Measurements from ENCODE around the gene MLX.

DNA sequence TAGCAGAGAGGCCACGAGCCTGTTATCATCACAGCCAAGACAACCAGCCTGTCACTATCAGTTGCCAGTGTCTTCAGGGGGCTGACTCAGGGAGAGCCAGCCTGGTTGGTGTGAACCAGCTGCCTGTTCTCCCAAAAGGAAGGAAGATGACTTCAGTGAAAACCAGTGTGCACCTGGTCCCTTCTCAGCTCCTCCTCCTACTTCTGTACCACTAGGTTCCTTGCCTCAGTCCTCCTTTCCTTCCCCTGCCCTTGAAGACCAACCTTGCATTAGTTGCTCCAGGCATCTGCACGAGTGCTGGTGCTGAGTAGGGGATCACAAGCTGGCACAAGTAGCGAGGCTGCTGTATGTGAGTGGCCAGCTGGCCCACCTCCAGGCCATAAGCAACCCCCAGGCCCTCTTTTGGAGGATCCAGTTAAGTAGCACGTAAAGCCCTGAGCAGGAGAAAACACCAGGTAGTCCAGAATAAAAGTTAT lies 51.1 kb downstream of the MLX start:
- TF ChIP-seq POLR2A (IDR thresholded peaks at IDR 0.05) (no peak), EP300 (IDR thresholded peaks at IDR 0.05) (no peak)
- TF ChIP-seq, protein P1, sequence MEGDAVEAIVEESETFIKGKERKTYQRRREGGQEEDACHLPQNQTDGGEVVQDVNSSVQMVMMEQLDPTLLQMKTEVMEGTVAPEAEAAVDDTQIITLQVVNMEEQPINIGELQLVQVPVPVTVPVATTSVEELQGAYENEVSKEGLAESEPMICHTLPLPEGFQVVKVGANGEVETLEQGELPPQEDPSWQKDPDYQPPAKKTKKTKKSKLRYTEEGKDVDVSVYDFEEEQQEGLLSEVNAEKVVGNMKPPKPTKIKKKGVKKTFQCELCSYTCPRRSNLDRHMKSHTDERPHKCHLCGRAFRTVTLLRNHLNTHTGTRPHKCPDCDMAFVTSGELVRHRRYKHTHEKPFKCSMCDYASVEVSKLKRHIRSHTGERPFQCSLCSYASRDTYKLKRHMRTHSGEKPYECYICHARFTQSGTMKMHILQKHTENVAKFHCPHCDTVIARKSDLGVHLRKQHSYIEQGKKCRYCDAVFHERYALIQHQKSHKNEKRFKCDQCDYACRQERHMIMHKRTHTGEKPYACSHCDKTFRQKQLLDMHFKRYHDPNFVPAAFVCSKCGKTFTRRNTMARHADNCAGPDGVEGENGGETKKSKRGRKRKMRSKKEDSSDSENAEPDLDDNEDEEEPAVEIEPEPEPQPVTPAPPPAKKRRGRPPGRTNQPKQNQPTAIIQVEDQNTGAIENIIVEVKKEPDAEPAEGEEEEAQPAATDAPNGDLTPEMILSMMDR (IDR thresholded peaks at IDR 0.05), result no peak
